GM10847 (cell line): ENCODE results near the gene ISL2.

Experiments used
- POLR2A ChIP-seq: IDR thresholded peaks from 2 replicates; pipeline ENCODE4 v1.6.1; 2011; ENCODE audit not compliant: insufficient read length; ENCODE audit errors: extremely low read depth

ISL2 gene

DNA sequence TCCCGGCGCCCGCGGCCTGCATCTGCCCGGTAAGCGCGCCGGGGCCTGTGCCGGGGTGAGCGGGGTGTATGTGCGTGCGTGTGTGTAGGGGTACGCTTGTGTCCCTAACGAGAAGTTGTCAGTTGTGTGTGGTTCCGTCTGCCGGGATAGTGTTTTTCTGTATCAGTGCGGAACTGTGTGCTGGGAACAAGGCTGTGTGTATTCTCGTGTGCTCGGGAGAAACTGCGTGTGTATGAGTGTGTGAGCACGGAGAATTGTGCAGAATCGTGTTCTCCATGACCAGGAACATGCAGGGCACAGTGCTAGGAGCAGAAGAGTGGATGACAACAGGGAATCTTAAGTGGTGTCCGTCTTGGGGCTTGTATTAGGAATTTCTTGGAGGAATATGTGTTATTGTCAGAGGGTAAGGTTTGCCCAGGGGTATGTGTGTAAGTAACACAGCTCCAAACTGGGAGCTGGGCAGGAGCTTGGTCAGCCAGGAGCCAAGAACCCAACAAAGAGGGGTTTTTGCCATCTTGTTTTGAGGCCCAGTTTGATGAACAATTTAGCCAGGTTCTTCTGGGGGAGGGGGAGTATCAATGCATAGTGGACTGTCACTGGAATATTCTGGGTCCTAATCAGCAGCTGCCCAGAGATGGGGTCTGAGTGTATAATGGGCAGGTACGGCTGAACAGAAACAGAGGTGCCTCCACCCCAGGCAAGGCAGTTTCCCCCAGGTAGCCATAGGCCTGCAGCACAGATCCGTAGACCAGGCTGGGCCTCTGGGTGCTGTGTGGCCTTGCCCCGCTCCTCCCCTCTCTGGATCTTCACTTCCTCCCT, 2.1 kb downstream of the ISL2 start:
- TF ChIP-seq POLR2A = no peak

DNA sequence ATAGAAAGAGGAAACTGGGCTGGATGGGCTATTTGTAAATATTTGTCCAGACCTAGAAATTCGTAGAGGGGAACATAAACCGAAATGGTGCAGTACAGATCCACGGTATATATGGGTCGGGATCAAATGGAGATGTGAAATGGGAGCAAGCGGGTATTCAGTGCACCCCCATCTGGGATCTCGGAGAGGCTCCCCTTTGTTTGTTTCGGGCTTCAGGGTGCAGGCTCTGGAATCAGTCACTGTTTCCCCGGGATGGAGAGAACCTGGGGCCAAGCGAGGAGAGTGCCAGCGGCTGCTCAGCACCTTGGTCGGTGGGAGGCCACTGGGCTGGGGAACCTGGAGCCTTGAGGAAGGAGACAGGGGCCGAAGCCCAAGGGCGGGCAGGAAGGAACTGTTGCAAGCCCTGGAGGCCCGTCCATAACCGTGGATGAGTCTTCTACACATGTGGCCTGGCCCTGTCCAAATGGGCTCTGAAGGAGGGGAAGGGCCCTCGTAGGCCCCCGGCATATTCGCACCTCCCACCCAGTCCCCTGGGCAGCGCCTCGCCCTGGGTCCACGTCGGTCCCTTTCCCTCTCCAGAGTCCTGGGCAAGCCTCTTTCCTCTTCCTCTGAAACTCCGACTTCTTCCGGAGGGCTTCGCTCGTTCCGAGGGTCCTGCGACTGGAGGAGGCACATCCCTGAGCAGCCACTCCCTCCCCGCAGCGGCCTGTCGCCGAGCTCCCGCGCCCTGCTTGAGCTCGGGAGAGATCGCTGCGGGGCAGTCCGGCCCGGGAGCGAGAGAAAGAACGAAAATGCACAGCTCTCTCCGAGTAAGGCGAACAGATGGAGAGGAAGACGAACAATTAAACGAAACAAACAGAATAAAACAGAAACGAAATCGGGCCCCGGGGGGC, 3.0 kb downstream of the ISL2 start:
- TF ChIP-seq POLR2A = no peak

DNA sequence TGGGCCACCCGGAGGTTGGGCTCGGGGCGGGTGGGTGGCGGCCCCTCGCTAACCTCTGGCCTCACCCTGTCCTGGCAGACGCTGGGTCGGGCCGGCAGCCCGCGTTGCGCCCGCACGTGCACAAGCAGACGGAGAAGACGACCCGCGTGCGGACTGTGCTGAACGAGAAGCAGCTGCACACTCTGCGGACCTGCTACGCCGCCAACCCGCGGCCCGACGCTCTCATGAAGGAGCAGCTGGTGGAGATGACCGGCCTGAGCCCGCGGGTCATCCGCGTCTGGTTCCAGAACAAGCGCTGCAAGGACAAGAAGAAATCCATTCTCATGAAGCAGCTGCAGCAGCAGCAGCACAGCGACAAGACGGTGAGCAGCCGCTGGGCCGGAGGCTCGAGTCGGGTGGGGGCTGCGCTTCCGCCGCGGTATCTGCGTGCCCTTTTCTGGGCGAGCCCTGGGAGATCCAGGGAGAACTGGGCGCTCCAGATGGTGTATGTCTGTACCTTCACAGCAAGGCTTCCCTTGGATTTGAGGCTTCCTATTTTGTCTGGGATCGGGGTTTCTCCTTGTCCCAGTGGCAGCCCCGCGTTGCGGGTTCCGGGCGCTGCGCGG, 3.7 kb downstream of the ISL2 start:
- no peak for TF ChIP-seq POLR2A

DNA sequence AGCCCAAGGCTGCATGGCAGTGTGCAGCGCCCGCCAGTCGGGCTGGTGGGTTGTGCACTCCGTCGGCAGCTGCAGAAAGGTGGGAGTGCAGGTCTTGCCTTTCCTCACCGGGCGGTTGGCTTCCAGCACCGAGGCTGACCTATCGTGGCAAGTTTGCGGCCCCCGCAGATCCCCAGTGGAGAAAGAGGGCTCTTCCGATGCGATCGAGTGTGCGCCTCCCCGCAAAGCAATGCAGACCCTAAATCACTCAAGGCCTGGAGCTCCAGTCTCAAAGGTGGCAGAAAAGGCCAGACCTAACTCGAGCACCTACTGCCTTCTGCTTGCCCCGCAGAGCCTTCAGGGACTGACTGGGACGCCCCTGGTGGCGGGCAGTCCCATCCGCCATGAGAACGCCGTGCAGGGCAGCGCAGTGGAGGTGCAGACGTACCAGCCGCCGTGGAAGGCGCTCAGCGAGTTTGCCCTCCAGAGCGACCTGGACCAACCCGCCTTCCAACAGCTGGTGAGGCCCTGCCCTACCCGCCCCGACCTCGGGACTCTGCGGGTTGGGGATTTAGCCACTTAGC, 4.3 kb downstream of the ISL2 start:
- TF ChIP-seq POLR2A = no peak

DNA sequence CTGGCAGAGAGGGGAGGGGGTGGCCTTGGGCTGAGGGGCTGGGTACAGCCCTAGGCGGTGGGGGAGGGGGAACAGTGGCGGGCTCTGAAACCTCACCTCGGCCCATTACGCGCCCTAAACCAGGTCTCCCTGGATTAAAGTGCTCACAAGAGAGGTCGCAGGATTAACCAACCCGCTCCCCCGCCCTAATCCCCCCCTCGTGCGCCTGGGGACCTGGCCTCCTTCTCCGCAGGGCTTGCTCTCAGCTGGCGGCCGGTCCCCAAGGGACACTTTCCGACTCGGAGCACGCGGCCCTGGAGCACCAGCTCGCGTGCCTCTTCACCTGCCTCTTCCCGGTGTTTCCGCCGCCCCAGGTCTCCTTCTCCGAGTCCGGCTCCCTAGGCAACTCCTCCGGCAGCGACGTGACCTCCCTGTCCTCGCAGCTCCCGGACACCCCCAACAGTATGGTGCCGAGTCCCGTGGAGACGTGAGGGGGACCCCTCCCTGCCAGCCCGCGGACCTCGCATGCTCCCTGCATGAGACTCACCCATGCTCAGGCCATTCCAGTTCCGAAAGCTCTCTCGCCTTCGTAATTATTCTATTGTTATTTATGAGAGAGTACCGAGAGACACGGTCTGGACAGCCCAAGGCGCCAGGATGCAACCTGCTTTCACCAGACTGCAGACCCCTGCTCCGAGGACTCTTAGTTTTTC, 4.9 kb downstream of the ISL2 start:
- no peak for TF ChIP-seq POLR2A

DNA sequence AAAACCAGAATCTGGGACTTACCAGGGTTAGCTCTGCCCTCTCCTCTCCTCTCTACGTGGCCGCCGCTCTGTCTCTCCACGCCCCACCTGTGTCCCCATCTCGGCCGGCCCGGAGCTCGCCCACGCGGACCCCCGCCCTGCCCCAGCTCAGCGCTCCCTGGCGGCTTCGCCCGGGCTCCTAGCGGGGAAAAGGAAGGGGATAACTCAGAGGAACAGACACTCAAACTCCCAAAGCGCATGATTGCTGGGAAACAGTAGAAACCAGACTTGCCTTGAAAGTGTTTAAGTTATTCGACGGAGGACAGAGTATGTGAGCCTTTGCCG, 5.4 kb downstream of the ISL2 start:
- TF ChIP-seq POLR2A = no peak

DNA sequence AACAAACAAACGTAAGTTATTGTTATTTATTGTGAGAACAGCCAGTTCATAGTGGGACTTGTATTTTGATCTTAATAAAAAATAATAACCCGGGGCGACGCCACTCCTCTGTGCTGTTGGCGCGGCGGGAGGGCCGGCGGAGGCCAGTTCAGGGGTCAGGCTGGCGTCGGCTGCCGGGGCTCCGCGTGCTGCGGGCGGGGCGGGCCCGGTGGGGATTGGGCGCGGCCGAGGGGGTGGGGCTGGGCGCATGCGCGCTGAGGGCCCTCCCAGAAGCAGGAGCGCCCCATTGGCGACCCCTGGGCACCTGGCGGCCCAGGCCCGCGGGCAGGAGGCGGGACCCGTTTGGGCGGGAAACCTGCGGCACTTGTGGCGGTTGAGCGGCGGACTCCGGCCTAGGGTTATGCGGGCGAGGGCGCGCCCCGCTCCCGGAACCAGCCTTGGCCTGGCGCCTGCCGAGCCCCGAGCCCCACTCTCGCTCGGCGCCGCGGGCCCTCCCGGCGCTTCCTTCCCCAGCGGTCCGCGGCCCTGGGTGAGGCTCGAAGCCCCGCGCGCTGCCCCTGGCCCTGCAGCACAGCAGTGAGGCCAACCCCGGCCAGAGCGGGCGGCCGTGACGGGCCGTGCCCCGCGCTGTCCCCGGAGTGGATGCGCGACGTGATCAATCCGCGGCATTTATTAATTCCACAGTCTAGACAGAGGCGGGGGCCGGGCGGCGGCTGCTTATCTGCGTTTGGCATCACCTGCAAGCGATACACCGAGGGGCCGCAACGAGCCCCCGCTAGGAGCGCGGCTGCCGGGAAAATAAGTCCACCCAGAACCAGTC, 6.0 kb downstream of the ISL2 start:
- TF ChIP-seq POLR2A = no peak

DNA sequence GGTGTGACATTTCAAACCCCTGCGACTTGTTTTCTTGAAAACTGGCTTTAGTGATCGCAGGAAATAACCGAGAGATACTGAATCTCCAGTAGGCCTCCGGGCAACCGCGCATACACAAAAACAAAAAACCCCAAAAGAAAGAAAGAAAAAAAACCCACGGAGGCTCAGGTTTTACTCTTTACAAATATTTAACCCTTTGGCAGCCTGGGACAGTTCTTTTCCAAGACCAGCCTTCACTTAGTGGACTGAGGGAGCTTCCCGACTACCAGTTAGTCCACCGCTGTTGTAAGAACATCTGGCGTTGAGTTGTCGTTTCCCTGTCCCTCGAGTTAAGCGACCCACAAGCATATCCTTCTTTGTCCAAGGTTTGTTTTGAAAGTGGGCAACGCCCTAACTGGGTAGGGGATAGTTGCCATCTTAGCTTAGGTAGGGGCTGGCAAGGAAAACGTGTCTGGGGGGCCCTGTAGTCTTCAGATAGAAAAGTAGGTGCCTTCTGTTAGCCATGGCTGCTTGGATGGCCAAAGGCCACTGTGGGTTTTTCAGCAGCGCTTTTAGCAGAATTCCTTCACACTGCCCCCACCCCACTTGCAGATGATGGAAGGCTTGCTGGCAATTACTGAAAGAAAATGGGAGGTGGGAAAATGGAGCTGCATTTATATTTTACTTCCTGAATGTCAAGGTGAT, 6.9 kb downstream of the ISL2 start:
- no peak for TF ChIP-seq POLR2A

DNA sequence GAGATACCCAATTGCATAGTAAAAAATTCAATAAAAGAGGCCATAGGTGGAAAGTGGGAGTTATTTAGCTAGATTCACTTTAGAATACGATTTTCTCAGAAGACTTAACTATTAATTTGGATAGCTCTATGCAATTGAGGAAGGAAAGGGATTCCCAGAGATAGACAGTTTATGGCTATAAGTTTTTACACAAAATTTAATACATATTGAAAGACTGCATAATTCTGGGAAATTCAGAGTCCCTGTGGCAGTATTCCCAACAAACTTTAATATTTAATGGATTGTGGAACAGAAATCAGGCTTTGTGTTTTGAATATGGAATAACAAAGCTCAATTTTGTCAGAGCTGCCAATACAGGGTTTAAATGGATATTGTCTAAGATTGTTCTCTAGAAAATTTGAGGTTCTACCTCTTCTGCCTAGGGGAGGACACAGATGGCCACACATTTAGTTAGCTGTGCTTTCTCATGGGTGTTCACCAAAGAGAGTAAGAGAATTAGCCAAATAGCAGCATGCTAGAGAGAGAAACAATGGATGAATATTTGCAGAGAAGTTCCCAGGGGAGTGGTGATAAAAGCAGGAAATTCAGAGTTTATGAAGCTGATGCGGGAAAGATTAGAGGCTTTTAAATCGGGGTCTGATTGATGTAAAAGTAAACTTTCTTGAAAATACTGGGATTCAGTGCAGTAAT, 8.5 kb downstream of the ISL2 start:
- no peak for TF ChIP-seq POLR2A

DNA sequence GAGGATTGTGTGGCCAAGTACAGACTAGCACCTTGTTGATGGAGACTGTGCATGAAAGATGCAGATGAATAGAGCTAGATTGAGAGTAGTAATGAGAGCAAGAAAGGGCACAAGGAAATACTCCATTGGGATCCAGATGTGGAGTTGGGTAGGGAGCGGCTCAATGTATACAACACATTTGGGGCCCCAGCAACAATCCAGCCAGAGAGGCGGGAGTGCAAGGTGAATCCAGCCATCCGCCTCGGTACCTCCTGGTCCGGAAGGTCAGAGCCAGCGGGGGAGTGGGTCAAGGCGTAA, 9.0 kb downstream of the ISL2 start:
- no peak for TF ChIP-seq POLR2A

DNA sequence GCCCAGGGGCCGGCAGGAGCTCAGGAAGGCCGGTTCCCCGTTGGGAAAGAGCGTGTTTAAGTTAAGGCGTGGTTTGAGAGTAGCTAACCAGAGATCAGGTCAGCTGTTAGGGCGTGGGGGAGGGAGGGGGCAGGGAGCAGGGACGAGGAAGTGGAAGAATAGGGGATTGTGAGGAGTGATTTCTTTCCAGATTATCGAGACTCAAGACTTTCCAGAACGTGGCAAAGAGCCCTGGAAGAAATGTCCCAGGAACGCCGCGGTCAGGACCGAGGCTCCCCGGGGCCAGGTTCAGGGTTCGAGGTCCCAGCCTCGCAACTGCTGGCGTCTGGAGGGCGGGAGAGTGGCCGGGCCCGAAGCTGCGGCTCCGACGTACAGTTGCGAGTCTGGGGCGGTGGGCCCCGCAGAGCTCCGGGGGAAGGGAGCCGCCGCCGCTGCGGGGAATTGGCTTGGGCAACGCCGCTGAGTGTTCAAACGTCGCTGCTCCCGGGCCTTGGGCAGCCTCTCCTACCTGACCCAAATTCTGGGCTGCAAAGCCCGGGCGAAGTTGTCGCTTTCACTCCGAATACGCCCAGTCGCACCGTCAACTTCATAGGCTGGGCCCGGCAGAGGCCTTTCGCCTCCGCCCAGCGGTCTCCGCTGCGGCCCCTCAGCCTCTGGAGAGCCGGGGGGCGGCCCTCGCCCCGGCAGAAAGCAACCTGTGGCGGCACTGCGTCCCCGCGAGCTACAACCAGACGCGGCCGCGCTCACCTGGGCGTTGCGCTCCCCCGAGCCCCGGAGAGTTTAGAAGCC, 9.5 kb downstream of the ISL2 start:
- no peak for TF ChIP-seq POLR2A

DNA sequence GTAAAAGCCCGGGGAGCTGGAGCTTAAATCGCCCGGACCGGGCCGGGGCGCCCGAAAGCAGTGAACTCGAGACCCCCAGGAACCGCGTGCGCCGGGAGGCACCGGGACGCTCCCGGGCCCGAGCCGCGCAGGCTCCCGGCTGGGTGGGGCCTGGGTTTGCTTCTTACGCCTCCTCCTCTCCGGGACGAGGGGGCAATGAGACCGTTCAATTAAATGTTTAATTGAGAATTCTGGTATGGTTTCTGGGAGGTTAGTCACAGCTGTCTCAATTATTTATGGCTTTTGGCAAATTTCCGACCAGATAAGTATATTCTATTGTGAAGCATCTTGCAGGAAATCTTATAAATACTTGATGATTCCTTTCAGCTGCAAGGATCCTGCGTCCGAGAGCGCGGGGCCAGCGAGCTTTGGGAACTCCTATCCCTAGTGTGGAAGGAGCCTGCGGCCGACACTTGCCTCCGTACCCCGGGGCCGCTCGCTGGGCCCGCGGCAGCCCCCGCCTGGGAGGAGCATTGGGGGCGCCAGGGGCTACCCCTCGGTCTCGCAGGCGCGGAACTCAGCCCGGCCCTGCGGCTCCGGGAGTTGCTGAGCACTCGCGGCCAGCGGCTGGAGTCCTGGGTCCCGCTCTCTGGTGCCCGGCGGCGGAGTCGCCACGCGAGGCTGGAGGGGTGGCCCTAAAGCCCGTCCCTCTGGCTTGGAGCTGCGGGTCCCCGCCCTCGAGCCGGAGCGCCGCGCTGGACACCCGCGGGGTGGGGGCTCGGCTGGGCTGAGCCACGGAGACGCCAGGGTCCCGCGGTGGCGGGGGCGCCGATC, 10.3 kb downstream of the ISL2 start:
- TF ChIP-seq POLR2A = no peak
